ENCODE measurements around the gene HAVCR1. TPM values are rescaled to one million over a fixed set of nuclear protein-coding genes. Genes with fewer than 3 reads are reported as not detected.

The HAVCR1 gene
- total RNA-seq, 1 donor from 2014 or later, result 0.20 TPM

- DNase-seq (ENCODE audit: low spot score in 2 of 2, unreplicated experiment in 2 of 2), result no peak
- no peak overlapping the region for H3K27ac Mint-ChIP-seq
- no peak overlapping the region for H3K4me3 Mint-ChIP-seq
- TF ChIP-seq CTCF (IDR thresholded peaks at IDR 0.05; ENCODE audit: unreplicated experiment), result no peak
- H3K4me1 Mint-ChIP-seq, result no peaks in the 10 kb centered on the region
- no peaks in the 10 kb centered on the region for H3K36me3 Mint-ChIP-seq
- H3K27me3 Mint-ChIP-seq (ENCODE audit: low read depth), result no peaks in the 10 kb centered on the region
- H3K9me3 Mint-ChIP-seq, result no peaks in the 10 kb centered on the region
Measured at GRCh38 chr5:157068785-157069184, 9.9 kb upstream of the HAVCR1 start.

GRCh38 chr5:157068339-157068738 is 9.4 kb upstream of the HAVCR1 start:
- no peaks in the 10 kb centered on the region for H3K9me3 Mint-ChIP-seq
- H3K27ac Mint-ChIP-seq, result no peak overlapping the region
- DNase-seq (ENCODE audit: low spot score in 2 of 2, unreplicated experiment in 2 of 2), result no peak
- no peaks in the 10 kb centered on the region for H3K36me3 Mint-ChIP-seq
- no peak for TF ChIP-seq CTCF (IDR thresholded peaks at IDR 0.05; ENCODE audit: unreplicated experiment)
- H3K27me3 Mint-ChIP-seq (ENCODE audit: low read depth), result no peaks in the 10 kb centered on the region
- no peak overlapping the region for H3K4me3 Mint-ChIP-seq
- H3K4me1 Mint-ChIP-seq, result no peaks in the 10 kb centered on the region

DNA sequence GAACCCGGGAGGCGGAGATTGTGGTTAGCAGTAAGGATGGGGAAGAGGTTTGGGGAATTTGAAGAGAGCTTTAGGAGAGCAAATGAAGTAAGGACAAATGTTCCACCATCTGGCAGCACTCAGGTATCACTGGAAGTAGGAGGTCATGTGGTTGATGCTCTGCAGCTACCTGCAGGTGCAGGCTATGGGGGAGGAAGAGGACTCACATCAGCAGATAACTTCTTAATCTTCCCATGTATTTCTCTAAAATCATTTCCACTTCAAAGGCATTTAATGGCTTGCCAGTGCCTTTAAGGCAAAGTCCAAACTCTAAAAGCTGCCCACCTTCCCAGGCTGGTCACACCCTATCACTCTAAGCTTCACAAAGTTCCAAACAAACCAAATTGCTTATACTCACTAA is 8.1 kb upstream of the HAVCR1 start:
- H3K27ac Mint-ChIP-seq, result no peak overlapping the region
- DNase-seq (ENCODE audit: low spot score in 2 of 2, unreplicated experiment in 2 of 2), result no peak
- H3K27me3 Mint-ChIP-seq (ENCODE audit: low read depth), result no peaks in the 10 kb centered on the region
- H3K4me3 Mint-ChIP-seq, result no peak overlapping the region
- H3K9me3 Mint-ChIP-seq, result no peaks in the 10 kb centered on the region
- TF ChIP-seq CTCF (IDR thresholded peaks at IDR 0.05; ENCODE audit: unreplicated experiment), result no peak
- H3K36me3 Mint-ChIP-seq, result no peaks in the 10 kb centered on the region
- H3K4me1 Mint-ChIP-seq, result no peaks in the 10 kb centered on the region

- no peak for TF ChIP-seq CTCF (IDR thresholded peaks at IDR 0.05; ENCODE audit: unreplicated experiment)
- Mint-ChIP-seq H3K4me1 (no peaks in the 10 kb centered on the region), H3K36me3 (no peaks in the 10 kb centered on the region), H3K4me3 (no peak overlapping the region), H3K9me3 (no peaks in the 10 kb centered on the region), H3K27me3 (ENCODE audit: low read depth) (no peaks in the 10 kb centered on the region), H3K27ac (peak overlapping the region; percentile 2)
- no peak for DNase-seq (ENCODE audit: low spot score in 2 of 2, unreplicated experiment in 2 of 2)
Measured at GRCh38 chr5:157066080-157066479, 7.2 kb upstream of the HAVCR1 start.

GRCh38 chr5:157063776-157064430 is 5.0 kb upstream of the HAVCR1 start:
- TF ChIP-seq CTCF (IDR thresholded peaks at IDR 0.05; ENCODE audit: unreplicated experiment), result no peak
- Mint-ChIP-seq H3K4me1 (no peaks in the 10 kb centered on the region), H3K27me3 (ENCODE audit: low read depth) (no peaks in the 10 kb centered on the region), H3K36me3 (no peaks in the 10 kb centered on the region), H3K27ac (no peak overlapping the region), H3K4me3 (no peak overlapping the region), H3K9me3 (no peaks in the 10 kb centered on the region)
- DNase-seq (ENCODE audit: low spot score in 2 of 2, unreplicated experiment in 2 of 2), result no peak

- no peaks in the 10 kb centered on the region for H3K4me1 Mint-ChIP-seq
- no peak for TF ChIP-seq CTCF (IDR thresholded peaks at IDR 0.05; ENCODE audit: unreplicated experiment)
- no peaks in the 10 kb centered on the region for H3K36me3 Mint-ChIP-seq
- H3K9me3 Mint-ChIP-seq, result no peaks in the 10 kb centered on the region
- no peaks in the 10 kb centered on the region for H3K27me3 Mint-ChIP-seq (ENCODE audit: low read depth)
- H3K4me3 Mint-ChIP-seq, result no peak overlapping the region
- H3K27ac Mint-ChIP-seq, result no peak overlapping the region
- no peak for DNase-seq (ENCODE audit: low spot score in 2 of 2, unreplicated experiment in 2 of 2)
Measured at GRCh38 chr5:157059891-157060290, 975 bp upstream of the HAVCR1 start.

Measured in mesothelial cell of epicardium (in vitro differentiated cells).